ENCODE results near the gene SCARB2.

Gene SCARB2

GRCh38 chr4:76197031-76197743 lies 16.4 kb downstream of the SCARB2 start:
- no peak for DNase-seq

- DNase-seq: no peak
Observed at GRCh38 chr4:76196376-76196775, 17.2 kb downstream of the SCARB2 start.

- no peak for DNase-seq
Observed at GRCh38 chr4:76195326-76195725, 18.3 kb downstream of the SCARB2 start.

GRCh38 chr4:76194325-76194724 lies 19.3 kb downstream of the SCARB2 start:
- no peak for DNase-seq

GRCh38 chr4:76192236-76192635 lies 21.4 kb downstream of the SCARB2 start:
- no peak for DNase-seq

GRCh38 chr4:76188557-76188956 lies 25.1 kb downstream of the SCARB2 start:
- DNase-seq: no peak

GRCh38 chr4:76188149-76188548 lies 25.5 kb downstream of the SCARB2 start:
- no peak for DNase-seq

- no peak for DNase-seq
Observed at GRCh38 chr4:76187152-76187551, 26.5 kb downstream of the SCARB2 start.

- no peak for DNase-seq
Observed at GRCh38 chr4:76182463-76182862, 31.2 kb downstream of the SCARB2 start.

GRCh38 chr4:76179398-76180318 lies 34.0 kb downstream of the SCARB2 start:
- peak; percentile 83 for DNase-seq

GRCh38 chr4:76178296-76178695 lies 35.3 kb downstream of the SCARB2 start:
- no peak for DNase-seq

GRCh38 chr4:76177709-76178108 lies 35.9 kb downstream of the SCARB2 start:
- no peak for DNase-seq

- no peak for DNase-seq
Observed at GRCh38 chr4:76175336-76175735, 38.3 kb downstream of the SCARB2 start.

- no peak for DNase-seq
Observed at GRCh38 chr4:76174216-76174615, 39.4 kb downstream of the SCARB2 start.

- DNase-seq: no peak
Observed at GRCh38 chr4:76168688-76169087, 44.9 kb downstream of the SCARB2 start.

GRCh38 chr4:76166480-76166879 lies 47.1 kb downstream of the SCARB2 start:
- no peak for DNase-seq

- DNase-seq: no peak
Observed at GRCh38 chr4:76160355-76160754, 53.3 kb downstream of the SCARB2 start.

- no peak for DNase-seq
Observed at GRCh38 chr4:76156635-76157034, 57.0 kb downstream of the SCARB2 start.

GRCh38 chr4:76155979-76156378 lies 57.6 kb downstream of the SCARB2 start:
- DNase-seq: no peak

- DNase-seq: no peak
Observed at GRCh38 chr4:76153356-76153755, 60.3 kb downstream of the SCARB2 start.

GRCh38 chr4:76148142-76148865 lies 65.3 kb downstream of the SCARB2 start, which contains the start of gene NUP54:
NUP54 (minus strand) TSS chr4:76148397; CDS start chr4:76148374, 23 bp downstream.
- peak; percentile 92 for DNase-seq

GRCh38 chr4:76147454-76148141 lies 66.0 kb downstream of the SCARB2 start:
- DNase-seq: peak; percentile 53

- no peak for DNase-seq
Observed at GRCh38 chr4:76144546-76144945, 69.1 kb downstream of the SCARB2 start.

Data from activated CD4-positive, CD25-positive, alpha-beta regulatory T cell treated with anti-CD3 and anti-CD28 coated beads, Interleukin-2, amount 50 U/mL, for 72 hours (primary cell).